GM12872 (cell line): ENCODE results near the gene ZNF692.
A peak's percentile ranks its signal among the peaks of the same experiment; 100 is the strongest.

ENCODE experiments used
- TF ChIP-seq, protein P1 (sequence below): IDR thresholded peaks from 3 replicates; pipeline ENCODE4 v1.5.1; 2011; ENCODE audit warnings: low read depth, mild to moderate bottlenecking, low read length, moderate library complexity; ENCODE audit not compliant: insufficient read depth

ZNF692 gene, protein sequence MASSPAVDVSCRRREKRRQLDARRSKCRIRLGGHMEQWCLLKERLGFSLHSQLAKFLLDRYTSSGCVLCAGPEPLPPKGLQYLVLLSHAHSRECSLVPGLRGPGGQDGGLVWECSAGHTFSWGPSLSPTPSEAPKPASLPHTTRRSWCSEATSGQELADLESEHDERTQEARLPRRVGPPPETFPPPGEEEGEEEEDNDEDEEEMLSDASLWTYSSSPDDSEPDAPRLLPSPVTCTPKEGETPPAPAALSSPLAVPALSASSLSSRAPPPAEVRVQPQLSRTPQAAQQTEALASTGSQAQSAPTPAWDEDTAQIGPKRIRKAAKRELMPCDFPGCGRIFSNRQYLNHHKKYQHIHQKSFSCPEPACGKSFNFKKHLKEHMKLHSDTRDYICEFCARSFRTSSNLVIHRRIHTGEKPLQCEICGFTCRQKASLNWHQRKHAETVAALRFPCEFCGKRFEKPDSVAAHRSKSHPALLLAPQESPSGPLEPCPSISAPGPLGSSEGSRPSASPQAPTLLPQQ

DNA sequence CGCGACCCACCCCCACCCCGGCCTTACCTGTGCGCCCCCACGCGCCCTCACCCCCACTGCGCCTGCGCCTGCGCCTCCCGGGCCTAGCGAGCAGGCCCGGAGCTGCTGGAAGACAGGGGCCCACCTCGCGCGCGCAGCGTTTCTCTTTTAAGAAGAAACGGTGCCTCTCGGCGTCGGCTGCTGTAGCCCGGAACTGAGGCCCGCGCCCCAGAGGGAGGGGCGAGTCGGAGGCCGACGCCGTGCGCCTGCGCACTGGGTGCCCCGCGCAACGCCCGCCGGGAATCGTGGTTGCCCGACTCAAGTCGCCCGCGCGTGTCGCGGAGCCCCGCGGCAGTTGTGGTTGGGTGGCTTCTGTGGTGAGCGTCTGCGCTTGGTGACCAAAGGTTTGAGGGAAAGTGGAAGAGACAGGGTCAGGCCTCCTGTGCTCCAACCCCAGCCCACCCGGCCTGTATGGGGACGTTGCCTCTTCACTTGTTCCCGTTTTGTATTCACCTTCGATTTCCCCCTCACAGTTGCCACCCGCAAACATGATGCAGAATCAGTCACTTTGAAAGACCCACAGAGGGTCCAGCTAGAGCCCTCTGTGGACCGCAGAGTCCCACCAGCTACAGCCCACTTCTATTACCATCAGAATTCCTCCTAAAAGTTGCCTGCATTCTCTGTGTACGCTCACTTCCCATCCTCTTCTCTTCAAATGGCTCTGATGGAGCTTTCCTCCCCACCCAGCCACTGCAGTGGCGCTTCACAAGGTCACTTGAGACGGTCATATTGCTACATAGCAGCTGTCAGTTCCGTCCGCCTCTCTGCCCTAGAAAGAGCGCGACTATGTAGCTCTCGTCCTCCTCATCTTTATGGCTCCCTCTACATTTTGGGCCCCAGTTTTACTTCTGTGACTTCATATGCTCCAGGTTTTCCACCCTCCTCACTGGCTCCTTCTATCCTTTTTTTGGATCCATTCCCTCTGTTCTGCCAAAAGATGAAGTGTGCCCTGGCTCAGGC, at the start of gene ZNF692:
ZNF692 (minus strand) TSS at position 195 of the 999 bp plus-strand sequence. CDS start 776 bp downstream, outside the sequence.
- TF ChIP-seq, protein P1, sequence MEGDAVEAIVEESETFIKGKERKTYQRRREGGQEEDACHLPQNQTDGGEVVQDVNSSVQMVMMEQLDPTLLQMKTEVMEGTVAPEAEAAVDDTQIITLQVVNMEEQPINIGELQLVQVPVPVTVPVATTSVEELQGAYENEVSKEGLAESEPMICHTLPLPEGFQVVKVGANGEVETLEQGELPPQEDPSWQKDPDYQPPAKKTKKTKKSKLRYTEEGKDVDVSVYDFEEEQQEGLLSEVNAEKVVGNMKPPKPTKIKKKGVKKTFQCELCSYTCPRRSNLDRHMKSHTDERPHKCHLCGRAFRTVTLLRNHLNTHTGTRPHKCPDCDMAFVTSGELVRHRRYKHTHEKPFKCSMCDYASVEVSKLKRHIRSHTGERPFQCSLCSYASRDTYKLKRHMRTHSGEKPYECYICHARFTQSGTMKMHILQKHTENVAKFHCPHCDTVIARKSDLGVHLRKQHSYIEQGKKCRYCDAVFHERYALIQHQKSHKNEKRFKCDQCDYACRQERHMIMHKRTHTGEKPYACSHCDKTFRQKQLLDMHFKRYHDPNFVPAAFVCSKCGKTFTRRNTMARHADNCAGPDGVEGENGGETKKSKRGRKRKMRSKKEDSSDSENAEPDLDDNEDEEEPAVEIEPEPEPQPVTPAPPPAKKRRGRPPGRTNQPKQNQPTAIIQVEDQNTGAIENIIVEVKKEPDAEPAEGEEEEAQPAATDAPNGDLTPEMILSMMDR: no peak

DNA sequence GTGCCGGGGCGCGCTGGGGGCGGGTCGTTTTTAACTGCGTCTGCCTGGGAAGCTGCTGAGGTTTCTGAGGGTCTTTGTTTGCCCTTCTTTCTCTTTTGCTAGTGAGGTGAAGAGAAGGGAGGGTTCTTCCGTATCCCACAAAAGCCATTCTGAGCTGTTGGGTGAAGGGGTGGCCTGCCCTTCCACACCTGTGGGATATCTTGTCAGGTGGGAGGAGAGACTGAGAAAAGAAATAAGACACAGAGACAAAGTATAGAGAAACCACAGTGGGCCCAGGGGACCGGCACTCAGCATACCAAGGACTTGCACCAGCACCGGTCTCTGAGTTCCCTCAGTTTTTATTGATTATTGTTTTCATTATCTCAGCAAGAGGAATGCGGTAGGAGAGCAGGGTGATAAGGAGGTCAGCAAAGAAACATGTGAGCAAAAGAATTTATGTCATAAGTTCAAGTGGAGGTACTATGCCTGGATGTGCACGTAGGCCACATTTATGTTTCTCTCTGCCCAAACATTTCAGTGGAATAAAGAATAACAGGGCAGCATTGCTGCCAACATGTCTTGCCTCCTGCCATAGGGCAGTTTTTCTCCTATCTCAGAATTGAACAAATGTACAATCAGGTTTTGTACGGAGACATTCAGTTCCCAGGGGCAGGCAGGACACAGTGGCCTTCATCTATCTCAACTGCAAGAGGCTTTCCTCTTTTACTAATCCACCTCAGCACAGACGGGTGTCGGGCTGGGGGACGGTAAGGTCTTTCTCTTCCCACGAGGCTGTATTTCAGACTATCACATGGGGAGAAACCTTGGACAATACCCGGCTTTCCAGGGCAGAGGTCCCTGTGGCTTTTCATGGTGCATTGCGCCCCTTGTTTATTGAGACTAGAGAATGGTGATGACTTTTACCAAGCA, 48.1 kb upstream of the ZNF692 start:
- TF ChIP-seq, protein P1: no peak

DNA sequence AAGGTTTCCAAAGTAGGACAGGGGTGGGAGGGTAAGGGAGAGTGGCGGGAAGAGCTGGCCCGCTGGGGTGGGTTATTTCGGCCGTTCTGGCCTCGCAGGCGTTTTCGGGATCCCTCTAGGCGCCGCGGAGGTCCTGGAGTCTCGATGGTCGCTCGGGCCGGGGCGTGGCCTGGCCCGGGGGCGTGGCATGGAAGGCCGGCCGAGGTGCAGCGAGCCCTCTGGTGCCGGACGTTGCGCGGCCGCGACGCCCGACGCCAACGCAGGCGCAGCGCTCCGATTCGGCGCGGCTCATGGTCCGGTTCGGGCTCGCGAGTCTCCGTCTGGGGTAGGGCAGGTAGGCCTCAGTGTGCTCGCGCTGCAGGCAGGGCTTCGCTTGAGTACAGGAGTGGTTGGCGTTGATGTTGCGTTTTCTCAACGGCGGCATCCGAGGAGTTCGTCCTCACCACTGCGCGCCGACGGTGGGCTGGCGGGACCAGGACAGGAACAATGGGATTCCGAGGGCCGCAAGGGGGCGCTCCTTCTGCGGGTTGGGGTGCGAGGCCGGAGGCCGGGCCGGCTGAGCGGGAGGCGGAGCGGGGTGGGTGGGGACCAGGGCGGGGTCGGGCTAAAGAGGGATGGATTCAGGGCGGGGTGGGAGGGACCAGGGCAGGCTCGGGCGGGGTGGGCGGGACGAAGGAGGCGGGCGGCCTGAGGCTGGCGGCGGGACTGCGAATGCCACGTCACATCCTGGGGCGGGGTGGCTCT, 47.3 kb upstream of the ZNF692 start, which contains the start of gene PGBD2:
PGBD2 (plus strand) TSS at position 227 of the 744 bp plus-strand sequence. CDS start 7,628 bp downstream, outside the sequence.
- TF ChIP-seq, protein P1: peak; percentile 76

DNA sequence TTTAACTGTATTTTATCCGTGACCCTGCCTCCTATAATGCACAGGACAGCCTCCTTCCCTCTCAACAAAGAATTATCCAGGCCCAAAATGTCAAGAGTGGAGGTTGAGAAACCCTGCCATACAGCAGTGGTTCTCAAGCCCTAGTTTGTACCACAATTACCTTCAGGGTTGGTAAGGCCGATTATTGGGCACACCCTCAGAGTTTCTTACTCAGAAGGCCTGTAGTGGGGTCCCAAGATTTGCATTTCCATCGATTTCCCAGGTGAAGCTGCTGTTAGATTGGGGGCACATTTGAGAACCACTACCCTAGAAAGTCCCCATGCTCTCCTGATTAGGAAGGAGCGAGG, 46.8 kb upstream of the ZNF692 start:
- TF ChIP-seq, protein P1: no peak

DNA sequence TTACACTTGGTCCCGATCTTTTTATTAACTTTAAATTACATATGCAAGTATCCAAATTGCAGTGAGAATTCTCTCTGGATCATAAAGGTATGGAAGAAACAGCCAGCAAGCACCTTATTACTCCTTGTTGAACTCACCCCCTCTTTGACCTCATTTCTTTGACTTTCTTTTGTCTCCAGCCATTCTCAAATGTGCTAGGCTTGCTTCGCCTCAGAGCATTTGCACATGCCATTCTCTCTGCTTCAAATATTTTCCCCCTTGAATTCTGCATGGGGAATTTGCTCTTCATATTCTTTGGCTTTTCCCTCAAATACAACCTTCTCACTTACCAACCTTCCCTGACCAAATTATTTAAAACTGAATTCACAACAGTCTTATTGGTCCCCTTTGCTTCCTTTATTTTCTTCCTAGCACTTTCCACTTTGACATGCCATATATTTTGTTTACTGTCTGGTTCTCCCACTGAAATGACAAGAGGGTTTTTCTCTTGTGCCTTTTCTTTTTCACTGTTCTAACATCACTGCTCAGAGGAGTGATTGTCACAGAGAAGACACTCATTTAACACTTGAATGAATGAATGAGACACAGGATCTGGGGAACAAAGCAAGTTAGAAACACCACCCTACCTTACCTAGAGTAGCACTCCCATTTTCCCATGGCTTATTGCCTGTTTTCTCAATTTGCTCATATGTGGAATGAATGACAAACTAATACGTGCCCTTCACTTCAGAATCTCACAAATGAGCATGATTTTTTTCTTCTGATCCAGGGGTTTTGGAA, 45.7 kb upstream of the ZNF692 start:
- TF ChIP-seq, protein P1: no peak

DNA sequence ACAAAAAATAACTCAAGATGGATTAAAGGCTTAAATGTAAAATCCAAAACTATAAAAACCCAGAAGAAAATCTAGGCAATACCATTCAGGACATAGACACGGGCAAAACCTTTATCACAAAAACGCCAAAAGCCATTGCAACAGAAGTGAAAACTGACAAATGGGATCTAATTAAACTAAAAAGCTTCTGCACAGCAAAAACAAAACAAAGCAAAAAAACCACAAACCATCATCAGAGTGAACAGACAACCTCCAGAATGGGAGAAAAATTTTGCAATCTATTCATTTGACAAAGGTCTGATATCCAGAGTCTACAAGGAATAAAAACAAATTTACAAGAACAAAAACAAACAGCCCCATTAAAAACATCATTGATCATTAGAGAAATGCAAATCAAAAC, 42.7 kb upstream of the ZNF692 start:
- TF ChIP-seq, protein P1: no peak
